GM23338 (cell line): Measurements from ENCODE around the gene NAALADL2. TPM values are rescaled to one million over a fixed set of nuclear protein-coding genes. Genes with fewer than 3 reads are reported as not detected.

ENCODE experiments used
- ATAC-seq: fragments of 200-7000 bp; cut with Tn5 transposase; 3 replicates; pipeline ENCODE4 v1.9.1; 2020
- DNase-seq: peaks from one replicate; pipeline ENCODE4 v3.0.0-alpha.2; 2015; ENCODE audit warnings: low spot score
- H2AFZ ChIP-seq: fragments of 200-600 bp; sonication (generic); 2 replicates; pipeline ENCODE4 v1.8.0; 2016; ENCODE audit warnings: antibody characterized with exemption, mild to moderate bottlenecking, moderate library complexity
- H3F3A ChIP-seq: fragments of 200-600 bp; sonication (generic); replicated peaks from 2 replicates; pipeline ENCODE4 v1.8.0; 2017; ENCODE audit warnings: antibody characterized with exemption, mixed run types, low read depth
- H3K27ac ChIP-seq: fragments of 200-600 bp; sonication (generic); 2 replicates; pipeline ENCODE4 v1.6.1; 2016; ENCODE audit warnings: low read depth
- H3K27me3 ChIP-seq: fragments of 200-600 bp; sonication (generic); 2 replicates; pipeline ENCODE4 v1.8.0; 2016; ENCODE audit warnings: mild to moderate bottlenecking, mixed run types, moderate library complexity; ENCODE audit not compliant: insufficient read depth
- H3K36me3 ChIP-seq: fragments of 200-600 bp; sonication (generic); 2 replicates; pipeline ENCODE4 v1.8.0; 2016; ENCODE audit warnings: mild to moderate bottlenecking; ENCODE audit not compliant: insufficient read depth
- H3K4me1 ChIP-seq: fragments of 200-600 bp; sonication (generic); 2 replicates; pipeline ENCODE4 v1.8.0; 2016; ENCODE audit warnings: mild to moderate bottlenecking, moderate library complexity; ENCODE audit not compliant: insufficient read depth
- H3K4me2 ChIP-seq: fragments of 200-600 bp; sonication (generic); 2 replicates; pipeline ENCODE4 v1.7.1; 2017; ENCODE audit warnings: mixed run types
- H3K4me3 ChIP-seq: fragments of 200-600 bp; sonication (generic); 2 replicates; pipeline ENCODE4 v1.6.1; 2016; ENCODE audit warnings: mixed run types
- H3K79me2 ChIP-seq: fragments of 200-600 bp; sonication (generic); replicated peaks from 2 replicates; pipeline ENCODE4 v1.8.0; 2017; ENCODE audit warnings: mild to moderate bottlenecking; ENCODE audit not compliant: insufficient read depth
- H3K9me2 ChIP-seq: fragments of 200-600 bp; sonication (generic); 2 replicates; pipeline ENCODE4 v1.8.0; 2017; ENCODE audit not compliant: insufficient read depth
- H4K20me1 ChIP-seq: fragments of 200-600 bp; sonication (generic); replicated peaks from 2 replicates; pipeline ENCODE4 v1.8.0; 2017; ENCODE audit warnings: mild to moderate bottlenecking; ENCODE audit not compliant: insufficient read depth
- H3K27ac Mint-ChIP-seq: 2 replicates; pipeline ENCODE4 v1.8.0; 2020; ENCODE audit warnings: inconsistent platforms, mild to moderate bottlenecking, moderate library complexity, mixed read lengths
- H3K27me3 Mint-ChIP-seq: 3 replicates; pipeline ENCODE4 v1.8.0; 2022; ENCODE audit warnings: low read depth, mild to moderate bottlenecking, moderate library complexity, mixed read lengths, inconsistent platforms; ENCODE audit not compliant: insufficient read depth, poor library complexity
- H3K36me3 Mint-ChIP-seq: 3 replicates; pipeline ENCODE4 v1.8.0; 2021; ENCODE audit warnings: low read depth, mild to moderate bottlenecking, inconsistent platforms, moderate library complexity, mixed read lengths
- H3K4me1 Mint-ChIP-seq: 3 replicates; pipeline ENCODE4 v1.8.0; 2020; ENCODE audit warnings: mild to moderate bottlenecking, inconsistent platforms, mixed read lengths
- H3K4me3 Mint-ChIP-seq: 3 replicates; pipeline ENCODE4 v1.8.0; 2021; ENCODE audit warnings: moderate library complexity, mild to moderate bottlenecking, inconsistent platforms, mixed read lengths
- H3K9me3 Mint-ChIP-seq: 3 replicates; pipeline ENCODE4 v1.8.0; 2020; ENCODE audit warnings: moderate library complexity, mild to moderate bottlenecking, inconsistent platforms, mixed read lengths
- CREB1 ChIP-seq: fragments of 250-450 bp; sonication (Bioruptor Pico); IDR thresholded peaks from 2 replicates; pipeline ENCODE4 v1.5.0; 2020; ENCODE audit warnings: low read depth, mild to moderate bottlenecking, moderate library complexity
- CTCF ChIP-seq, 2 experiments: fragments of 200-600 bp in 1 of 2; sonication (generic) in 1 of 2; conservative IDR thresholded peaks; 2 replicates each; pipeline versions ENCODE4 v1.5.1 to v1.6.1; 2016 to 2017; ENCODE audit warnings: antibody characterized with exemption in 2 of 2, low read depth in 2 of 2, mild to moderate bottlenecking in 2 of 2, moderate library complexity in 1 of 2
- ETS1 ChIP-seq: IDR thresholded peaks from 2 replicates; pipeline ENCODE4 v1.6.1; 2016; ENCODE audit warnings: antibody characterized with exemption
- EZH2 ChIP-seq: fragments of 200-600 bp; sonication (generic); IDR thresholded peaks from one replicate; pipeline ENCODE4 v1.8.0; 2017; ENCODE audit warnings: antibody characterized with exemption, mild to moderate bottlenecking, low read depth; ENCODE audit not compliant: unreplicated experiment
- EZH2phosphoT487 ChIP-seq: fragments of 200-600 bp; sonication (generic); IDR thresholded peaks from one replicate; pipeline ENCODE4 v1.8.1; 2018; ENCODE audit warnings: antibody characterized with exemption; ENCODE audit not compliant: unreplicated experiment
- JUNB ChIP-seq: IDR thresholded peaks from one replicate; pipeline ENCODE4 v1.6.1; 2016; ENCODE audit warnings: antibody characterized with exemption; ENCODE audit not compliant: unreplicated experiment
- NANOG ChIP-seq: IDR thresholded peaks from 2 replicates; pipeline ENCODE4 v1.6.1; 2016; ENCODE audit warnings: antibody characterized with exemption, borderline replicate concordance
- POLR2AphosphoS5 ChIP-seq: IDR thresholded peaks from 2 replicates; pipeline ENCODE4 v1.6.1; 2016; ENCODE audit warnings: antibody characterized with exemption, low read depth
- REST ChIP-seq: IDR thresholded peaks from one replicate; pipeline ENCODE4 v1.6.1; 2018; ENCODE audit warnings: antibody characterized with exemption; ENCODE audit not compliant: unreplicated experiment
- STAT1 ChIP-seq: IDR thresholded peaks from one replicate; pipeline ENCODE4 v1.6.1; 2016; ENCODE audit warnings: antibody characterized with exemption; ENCODE audit not compliant: unreplicated experiment
- ZNF114 ChIP-seq: fragments of 250-450 bp; sonication (Bioruptor Pico); IDR thresholded peaks from 2 replicates; pipeline ENCODE4 v1.5.0; 2020; ENCODE audit warnings: mild to moderate bottlenecking, moderate library complexity
- ZNF331 ChIP-seq: fragments of 250-450 bp; sonication (Bioruptor Pico); IDR thresholded peaks from 2 replicates; pipeline ENCODE4 v1.5.0; 2020; ENCODE audit warnings: low read depth, mild to moderate bottlenecking, moderate library complexity
- ZNF462 ChIP-seq: fragments of 250-450 bp; sonication (Bioruptor Pico); IDR thresholded peaks from 2 replicates; pipeline ENCODE4 v1.5.0; 2020; ENCODE audit warnings: mild to moderate bottlenecking, moderate library complexity
- polyA plus RNA-seq: library from polyadenylated mRNA; unstranded; fragments of >200 nt; fragmentation: Nextera tagmentation; extraction: Ambion mirVana; gene quantifications from 2 replicates; pipeline ENCODE4 v1.2.1, GENCODE V29; 2016
- total RNA-seq: library from RNA; depleted of rRNA; stranded (reverse); fragments of >200 nt; shearing (Covaris generic); gene quantifications from 2 replicates; pipeline ENCODE4 v1.2.3, GENCODE V29; 2014

NAALADL2 gene
- total and polyA plus RNA-seq, 2 experiments from 2014 or later: 1.6 to 2.6 TPM

GRCh38 chr3:174958671-174959328, 99.7 kb downstream of the NAALADL2 start:
- Mint-ChIP-seq H3K27ac (no peak overlapping the region), H3K9me3 (no peaks in the 10 kb centered on the region; the same call in 2 of the 3 replicates), H3K36me3 (no peaks in the 10 kb centered on the region), H3K4me3 (no peak overlapping the region), H3K27me3 (no peaks in the 10 kb centered on the region), H3K4me1 (peaks cover 12% of the 10 kb centered on the region)
- no peaks in the 10 kb centered on the region for H3K36me3 ChIP-seq
- TF ChIP-seq POLR2AphosphoS5 (no peak), CREB1 (CRISPR knock-in tag) (no peak), ETS1 (no peak), ZNF462 (CRISPR knock-in tag) (no peak), JUNB (no peak), REST (no peak), ZNF114 (CRISPR knock-in tag) (no peak), ZNF331 (CRISPR knock-in tag) (no peak), EZH2 (no peak), STAT1 (no peak), CTCF (conservative IDR thresholded peaks at IDR 0.05; ENCODE audit: low read depth in 2 of 2) (no peak), NANOG (no peak), EZH2phosphoT487 (no peak)
- no peak for DNase-seq
- no peak for ATAC-seq
- H3K27ac ChIP-seq: no peak overlapping the region
- H3K4me1 ChIP-seq: peaks cover 10% of the 10 kb centered on the region
- no peaks in the 10 kb centered on the region for H3K9me2 ChIP-seq
- no peaks in the 10 kb centered on the region for H3K27me3 ChIP-seq
- H3K4me3 ChIP-seq: no peak overlapping the region
- no peak overlapping the region for H2AFZ ChIP-seq
- no peaks in the 10 kb centered on the region for H3F3A ChIP-seq
- no peaks in the 10 kb centered on the region for H4K20me1 ChIP-seq
- H3K79me2 ChIP-seq: no peaks in the 10 kb centered on the region
- no peak overlapping the region for H3K4me2 ChIP-seq
